ENCODE results near the gene TFAP2B. TPM values are rescaled to one million over a fixed set of nuclear protein-coding genes. Genes with fewer than 3 reads are reported as not detected.

TFAP2B gene
- total and polyA plus RNA-seq, 2 donors = 0.05 to 0.18 TPM

- DNase-seq (ENCODE audit: low read depth in 6 of 9, low spot score in 9 of 9) = no peak
- no peaks in the 10 kb centered on the region for H3K4me1 ChIP-seq (ENCODE audit: control insufficient read depth in 2 of 2, insufficient read depth in 2 of 2, low read length in 2 of 2)
- H3K36me3 ChIP-seq (ENCODE audit: control insufficient read depth in 2 of 2, insufficient read depth in 2 of 2, low read length in 1 of 2) = no peaks in the 10 kb centered on the region
- WGBS = under 1% methylated on average over 3 of the region's 3 CpGs
- peaks cover 16 to 64% of the 10 kb centered on the region in 2 donors for H3K27me3 ChIP-seq (ENCODE audit: control insufficient read depth in 2 of 2, insufficient read depth in 1 of 2, low read length in 1 of 2)
- no peaks in the 10 kb centered on the region for H3K9me3 ChIP-seq (ENCODE audit: control insufficient read depth in 2 of 2, insufficient read depth in 1 of 2, low read length in 1 of 2)
- no peak overlapping the region for H3K27ac ChIP-seq (ENCODE audit: low read depth in 1 of 2, low read length in 1 of 2)
- no peak overlapping the region for H3K4me3 ChIP-seq (ENCODE audit: low read length in 2 of 2)
These were observed 11.3 kb downstream of the TFAP2B start for GRCh38 chr6:50829898-50830444.

GRCh38 chr6:50831186-50831585 is 12.5 kb downstream of the TFAP2B start:
- 15% methylated on average over 10 of the region's 10 CpGs for WGBS
- Histone ChIP-seq H3K4me1 (ENCODE audit: control insufficient read depth in 2 of 2, insufficient read depth in 2 of 2, low read length in 2 of 2) (no peaks in the 10 kb centered on the region), H3K4me3 (ENCODE audit: low read length in 2 of 2) (no peak overlapping the region), H3K9me3 (ENCODE audit: control insufficient read depth in 2 of 2, insufficient read depth in 1 of 2, low read length in 1 of 2) (no peaks in the 10 kb centered on the region), H3K27ac (ENCODE audit: low read depth in 1 of 2, low read length in 1 of 2) (no peak overlapping the region), H3K36me3 (ENCODE audit: control insufficient read depth in 2 of 2, insufficient read depth in 2 of 2, low read length in 1 of 2) (no peaks in the 10 kb centered on the region), H3K27me3 (ENCODE audit: control insufficient read depth in 2 of 2, insufficient read depth in 1 of 2, low read length in 1 of 2) (peaks cover 9 to 63% of the 10 kb centered on the region in 2 donors)
- DNase-seq (ENCODE audit: low read depth in 6 of 9, low spot score in 9 of 9) = no peak

GRCh38 chr6:50832912-50833311 is 14.2 kb downstream of the TFAP2B start:
- no peaks in the 10 kb centered on the region for H3K9me3 ChIP-seq (ENCODE audit: control insufficient read depth in 2 of 2, insufficient read depth in 1 of 2, low read length in 1 of 2)
- no peaks in the 10 kb centered on the region for H3K36me3 ChIP-seq (ENCODE audit: control insufficient read depth in 2 of 2, insufficient read depth in 2 of 2, low read length in 1 of 2)
- H3K4me1 ChIP-seq (ENCODE audit: control insufficient read depth in 2 of 2, insufficient read depth in 2 of 2, low read length in 2 of 2) = no peaks in the 10 kb centered on the region
- WGBS = 77% methylated on average over 1 of the region's 1 CpG
- no peak overlapping the region for H3K4me3 ChIP-seq (ENCODE audit: low read length in 2 of 2)
- no peak for DNase-seq (ENCODE audit: low read depth in 6 of 9, low spot score in 9 of 9)
- H3K27me3 ChIP-seq (ENCODE audit: control insufficient read depth in 2 of 2, insufficient read depth in 1 of 2, low read length in 1 of 2) = peaks cover 14 to 63% of the 10 kb centered on the region in 2 donors
- H3K27ac ChIP-seq (ENCODE audit: low read depth in 1 of 2, low read length in 1 of 2) = no peak overlapping the region

DNA sequence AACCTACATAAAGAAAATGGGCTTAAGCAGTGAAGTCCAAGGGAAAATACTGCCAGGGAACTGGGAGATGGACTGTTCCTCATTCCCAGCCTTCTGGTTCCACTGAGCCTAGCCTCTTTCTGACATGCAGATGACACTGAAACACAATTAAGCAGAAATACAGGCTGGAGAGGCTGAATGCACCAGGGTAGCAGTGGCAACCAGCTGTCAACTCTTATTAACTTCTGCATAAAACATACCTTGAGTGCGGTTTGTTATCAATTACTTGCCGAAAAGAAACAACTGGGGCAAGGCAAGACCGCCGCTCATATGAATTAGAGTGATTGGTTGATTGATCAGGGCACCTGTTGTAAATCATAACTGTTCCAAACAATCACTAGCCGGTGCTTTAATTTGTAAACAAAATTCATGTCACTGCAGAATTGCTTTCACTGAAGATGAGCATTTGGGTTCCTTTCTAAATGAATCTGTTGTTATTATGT is 16.3 kb downstream of the TFAP2B start:
- DNase-seq (ENCODE audit: low read depth in 6 of 9, low spot score in 9 of 9) = no peak
- 85% methylated on average over 5 of the region's 5 CpGs for WGBS
- H3K36me3 ChIP-seq (ENCODE audit: control insufficient read depth in 2 of 2, insufficient read depth in 2 of 2, low read length in 1 of 2) = no peaks in the 10 kb centered on the region
- H3K27me3 ChIP-seq (ENCODE audit: control insufficient read depth in 2 of 2, insufficient read depth in 1 of 2, low read length in 1 of 2) = peaks cover 19 to 73% of the 10 kb centered on the region in 2 donors
- no peak overlapping the region for H3K27ac ChIP-seq (ENCODE audit: low read depth in 1 of 2, low read length in 1 of 2)
- H3K4me3 ChIP-seq (ENCODE audit: low read length in 2 of 2) = no peak overlapping the region
- H3K4me1 ChIP-seq (ENCODE audit: control insufficient read depth in 2 of 2, insufficient read depth in 2 of 2, low read length in 2 of 2) = no peaks in the 10 kb centered on the region
- H3K9me3 ChIP-seq (ENCODE audit: control insufficient read depth in 2 of 2, insufficient read depth in 1 of 2, low read length in 1 of 2) = no peaks in the 10 kb centered on the region

DNA sequence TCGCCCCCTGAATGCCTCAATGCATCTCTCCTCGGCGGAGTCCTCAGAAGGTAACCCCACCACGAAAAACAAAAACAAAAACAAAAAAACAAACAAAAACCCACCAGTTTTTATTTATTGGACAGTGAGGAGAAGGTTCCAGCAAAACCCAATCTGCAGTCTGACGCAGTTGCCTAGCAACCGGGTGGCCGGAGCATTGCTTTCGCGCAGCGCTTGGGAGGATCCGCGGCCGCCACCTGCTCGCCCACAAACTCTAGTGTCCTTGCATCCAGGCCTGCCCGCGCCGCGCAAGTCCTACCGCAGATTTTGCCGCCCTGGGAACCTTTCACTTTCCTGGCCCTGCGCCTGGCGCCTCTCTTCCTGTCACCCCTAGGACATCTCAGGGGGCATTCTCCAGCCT is 17.6 kb downstream of the TFAP2B start:
- H3K27ac ChIP-seq (ENCODE audit: low read depth in 1 of 2, low read length in 1 of 2) = no peak overlapping the region
- H3K4me3 ChIP-seq (ENCODE audit: low read length in 2 of 2) = no peak overlapping the region
- H3K36me3 ChIP-seq (ENCODE audit: control insufficient read depth in 2 of 2, insufficient read depth in 2 of 2, low read length in 1 of 2) = no peaks in the 10 kb centered on the region
- H3K9me3 ChIP-seq (ENCODE audit: control insufficient read depth in 2 of 2, insufficient read depth in 1 of 2, low read length in 1 of 2) = no peaks in the 10 kb centered on the region
- no peaks in the 10 kb centered on the region for H3K4me1 ChIP-seq (ENCODE audit: control insufficient read depth in 2 of 2, insufficient read depth in 2 of 2, low read length in 2 of 2)
- WGBS = 6% methylated on average over 22 of the region's 22 CpGs
- DNase-seq (ENCODE audit: low read depth in 6 of 9, low spot score in 9 of 9) = no peak
- peaks cover 29 to 81% of the 10 kb centered on the region in 2 donors for H3K27me3 ChIP-seq (ENCODE audit: control insufficient read depth in 2 of 2, insufficient read depth in 1 of 2, low read length in 1 of 2)

DNA sequence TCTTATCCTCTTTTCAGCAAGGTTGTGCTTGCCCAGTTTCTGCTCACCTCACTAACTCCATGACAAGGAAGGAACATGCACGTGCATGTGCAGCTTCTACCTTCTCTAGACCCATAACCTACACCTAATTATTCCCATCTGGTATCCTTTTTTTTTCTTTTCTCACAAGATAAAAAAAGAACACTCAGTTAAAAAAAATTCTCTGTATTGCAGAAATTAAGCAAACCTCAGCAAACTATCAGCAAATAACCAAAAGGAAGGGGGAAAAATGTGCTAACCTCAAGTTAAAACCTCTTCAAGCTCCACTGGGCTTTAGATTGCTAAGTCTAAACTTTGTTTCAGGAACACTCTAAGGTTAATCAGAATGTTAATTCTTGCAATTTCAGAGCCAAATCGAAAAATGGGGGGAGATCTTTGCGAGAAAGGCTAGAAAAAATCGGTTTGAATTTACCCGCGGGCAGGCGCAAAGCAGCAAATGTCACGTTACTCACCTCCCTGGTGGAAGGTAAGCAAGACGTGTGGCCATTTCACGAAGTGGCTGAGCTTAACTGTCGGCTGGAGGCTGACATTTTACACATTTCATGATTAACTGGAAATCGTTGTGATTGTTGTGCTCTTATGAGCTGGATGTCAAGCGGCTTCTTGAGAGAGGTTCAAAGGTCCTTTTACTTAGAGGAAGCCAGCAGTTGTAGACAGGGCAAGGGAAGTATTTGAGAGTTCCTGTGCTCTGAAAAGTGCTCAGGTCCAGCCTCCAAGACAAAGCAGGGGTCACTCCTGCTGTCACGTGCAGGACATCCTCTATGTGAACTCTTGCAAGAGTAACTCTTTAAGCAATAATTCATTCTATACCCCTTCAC is 19.1 kb downstream of the TFAP2B start:
- no peaks in the 10 kb centered on the region for H3K36me3 ChIP-seq (ENCODE audit: control insufficient read depth in 2 of 2, insufficient read depth in 2 of 2, low read length in 1 of 2)
- 7% methylated on average over 14 of the region's 14 CpGs for WGBS
- H3K4me1 ChIP-seq (ENCODE audit: control insufficient read depth in 2 of 2, insufficient read depth in 2 of 2, low read length in 2 of 2) = no peaks in the 10 kb centered on the region
- H3K4me3 ChIP-seq (ENCODE audit: low read length in 2 of 2) = no peak overlapping the region
- no peaks in the 10 kb centered on the region for H3K9me3 ChIP-seq (ENCODE audit: control insufficient read depth in 2 of 2, insufficient read depth in 1 of 2, low read length in 1 of 2)
- no peak overlapping the region for H3K27ac ChIP-seq (ENCODE audit: low read depth in 1 of 2, low read length in 1 of 2)
- DNase-seq (ENCODE audit: low read depth in 6 of 9, low spot score in 9 of 9) = no peak
- H3K27me3 ChIP-seq (ENCODE audit: control insufficient read depth in 2 of 2, insufficient read depth in 1 of 2, low read length in 1 of 2) = peaks cover 43 to 90% of the 10 kb centered on the region in 2 donors

GRCh38 chr6:50840112-50840810 is 21.6 kb downstream of the TFAP2B start:
- DNase-seq (ENCODE audit: low read depth in 6 of 9, low spot score in 9 of 9) = no peak
- Histone ChIP-seq H3K4me1 (ENCODE audit: control insufficient read depth in 2 of 2, insufficient read depth in 2 of 2, low read length in 2 of 2) (no peaks in the 10 kb centered on the region), H3K4me3 (ENCODE audit: low read length in 2 of 2) (no peak overlapping the region), H3K27ac (ENCODE audit: low read depth in 1 of 2, low read length in 1 of 2) (no peak overlapping the region), H3K36me3 (ENCODE audit: control insufficient read depth in 2 of 2, insufficient read depth in 2 of 2, low read length in 1 of 2) (no peaks in the 10 kb centered on the region), H3K27me3 (ENCODE audit: control insufficient read depth in 2 of 2, insufficient read depth in 1 of 2, low read length in 1 of 2) (peaks cover 61 to 100% of the 10 kb centered on the region in 2 donors), H3K9me3 (ENCODE audit: control insufficient read depth in 2 of 2, insufficient read depth in 1 of 2, low read length in 1 of 2) (no peaks in the 10 kb centered on the region)
- 16% methylated on average over 15 of the region's 15 CpGs for WGBS

DNA sequence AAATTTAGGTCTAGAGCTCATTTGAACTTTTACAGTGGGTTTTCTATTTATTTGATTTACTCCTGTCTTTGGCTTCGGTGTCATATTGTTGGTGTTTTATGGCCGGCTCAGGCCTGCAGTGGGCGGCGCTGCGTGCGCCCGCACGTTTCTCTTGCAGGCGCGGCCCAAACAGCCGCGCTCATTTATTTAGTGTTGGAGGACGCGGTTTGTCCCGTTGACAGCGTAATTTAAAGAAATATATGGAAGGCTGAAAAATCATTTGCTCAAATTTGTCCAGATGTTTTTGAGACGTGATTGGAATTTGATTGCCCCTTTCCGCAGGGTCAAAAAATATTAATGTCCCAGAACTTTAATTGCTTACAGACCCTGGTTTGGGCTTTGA is 22.1 kb downstream of the TFAP2B start:
- no peak for DNase-seq (ENCODE audit: low read depth in 6 of 9, low spot score in 9 of 9)
- Histone ChIP-seq H3K36me3 (ENCODE audit: control insufficient read depth in 2 of 2, insufficient read depth in 2 of 2, low read length in 1 of 2) (no peaks in the 10 kb centered on the region), H3K4me3 (ENCODE audit: low read length in 2 of 2) (no peak overlapping the region), H3K4me1 (ENCODE audit: control insufficient read depth in 2 of 2, insufficient read depth in 2 of 2, low read length in 2 of 2) (no peaks in the 10 kb centered on the region), H3K27ac (ENCODE audit: low read depth in 1 of 2, low read length in 1 of 2) (no peak overlapping the region), H3K9me3 (ENCODE audit: control insufficient read depth in 2 of 2, insufficient read depth in 1 of 2, low read length in 1 of 2) (no peaks in the 10 kb centered on the region), H3K27me3 (ENCODE audit: control insufficient read depth in 2 of 2, insufficient read depth in 1 of 2, low read length in 1 of 2) (peaks cover 66 to 100% of the 10 kb centered on the region in 2 donors)
- 11% methylated on average over 18 of the region's 18 CpGs for WGBS

DNA sequence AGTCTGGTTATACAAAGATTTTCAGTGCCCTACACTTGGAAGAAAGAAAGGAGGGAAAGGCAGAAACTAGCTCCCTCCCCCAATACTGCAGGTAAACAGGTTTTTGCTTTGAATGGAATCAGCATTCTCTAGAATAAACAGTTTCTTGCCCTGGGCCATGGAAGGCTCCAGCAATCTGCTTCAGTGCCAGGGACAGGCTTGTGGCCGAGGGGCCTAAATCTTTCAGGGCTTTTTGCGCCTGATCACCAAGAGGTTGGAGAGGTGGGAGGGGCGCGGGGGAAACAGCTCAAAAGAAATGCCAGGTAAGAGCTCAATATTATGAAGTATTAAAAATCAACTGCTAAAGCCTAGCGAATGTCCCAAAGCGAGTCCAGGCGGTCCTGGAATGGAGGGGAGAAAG is 23.8 kb downstream of the TFAP2B start:
- peaks cover 68 to 100% of the 10 kb centered on the region in 2 donors for H3K27me3 ChIP-seq (ENCODE audit: control insufficient read depth in 2 of 2, insufficient read depth in 1 of 2, low read length in 1 of 2)
- 16% methylated on average over 7 of the region's 7 CpGs for WGBS
- H3K4me1 ChIP-seq (ENCODE audit: control insufficient read depth in 2 of 2, insufficient read depth in 2 of 2, low read length in 2 of 2) = no peaks in the 10 kb centered on the region
- no peak overlapping the region for H3K4me3 ChIP-seq (ENCODE audit: low read length in 2 of 2)
- no peaks in the 10 kb centered on the region for H3K36me3 ChIP-seq (ENCODE audit: control insufficient read depth in 2 of 2, insufficient read depth in 2 of 2, low read length in 1 of 2)
- no peak overlapping the region for H3K27ac ChIP-seq (ENCODE audit: low read depth in 1 of 2, low read length in 1 of 2)
- no peaks in the 10 kb centered on the region for H3K9me3 ChIP-seq (ENCODE audit: control insufficient read depth in 2 of 2, insufficient read depth in 1 of 2, low read length in 1 of 2)
- DNase-seq (ENCODE audit: low read depth in 6 of 9, low spot score in 9 of 9) = no peak

Measured in thymus (tissue), 11 donors.